AG04450 (cell line): ENCODE results near the gene COL4A3. TPM values are rescaled to one million over a fixed set of nuclear protein-coding genes. Genes with fewer than 3 reads are reported as not detected.

Experiments used
- CTCF ChIA-PET: fragments of 300-600, 350-600 bp; formaldehyde crosslinking; extraction: SDS; loops from one replicate; lab custom pipeline; 2022; ENCODE audit warnings: antibody characterized with exemption, inconsistent platforms; lab: Charles Lee
- POLR2A ChIA-PET: fragments of 350-600 bp; formaldehyde crosslinking; extraction: SDS; loops from one replicate; lab custom pipeline; 2021; ENCODE audit warnings: antibody characterized with exemption, inconsistent platforms; lab: Yijun Ruan, JAX
- DNase-seq: peaks from one replicate; pipeline ENCODE4 v3.0.0-alpha.2; 2011; ENCODE audit warnings: low read depth, low spot score
- H3K27ac ChIP-seq: one replicate; pipeline ENCODE4 v1.5.1; 2012; ENCODE audit warnings: low read depth, low read length, control low read depth
- H3K27me3 ChIP-seq: one replicate; pipeline ENCODE4 v1.6.0; 2012; ENCODE audit warnings: low read length; ENCODE audit not compliant: control insufficient read depth, insufficient read depth
- H3K4me3 ChIP-seq: 2 replicates; pipeline ENCODE4 v1.5.1; 2011; ENCODE audit warnings: mild to moderate bottlenecking, low read depth, low read length, control low read depth
- H3K9me3 ChIP-seq: 2 replicates; pipeline ENCODE4 v1.5.1; 2012; ENCODE audit warnings: low read length; ENCODE audit not compliant: control insufficient read depth, insufficient read depth
- polyA plus RNA-seq: library from polyadenylated mRNA; depleted of rRNA; stranded (reverse); fragments of >200 nt; gene quantifications from 2 replicates; pipeline ENCODE4 v1.2.3, GENCODE V29; 2011
- TF ChIP-seq, protein P1 (sequence below): IDR thresholded peaks from 2 replicates; pipeline ENCODE4 v1.5.1; 2011; ENCODE audit warnings: low read depth, low read length, control low read depth, inconsistent platforms

The COL4A3 gene
- polyA plus RNA-seq, 1 experiment, result 0.07 TPM

DNA sequence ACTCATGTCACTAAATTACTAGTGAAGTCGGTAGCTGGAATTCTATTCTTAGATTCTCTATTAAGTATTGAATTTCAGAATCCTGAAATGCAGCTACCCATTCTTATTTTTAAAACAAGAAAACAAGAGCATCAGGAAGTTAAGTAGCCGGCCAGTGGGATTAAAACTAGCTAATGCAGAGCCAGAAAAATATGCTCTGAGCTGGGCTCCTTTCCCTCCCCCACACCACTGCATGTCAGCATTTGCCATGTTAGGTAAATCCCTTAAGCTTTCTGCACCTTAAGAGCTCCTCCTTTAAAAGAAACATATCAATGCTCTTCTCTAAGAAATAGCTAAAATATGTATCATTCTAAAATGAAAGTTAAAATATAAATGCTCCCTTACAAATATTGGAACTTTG lies 88.4 kb downstream of the COL4A3 start:
- ChIA-PET POLR2A (no interaction called here), CTCF (interaction anchor here (6.0 kb wide), 1 partner anchor 14 kb away, joined by 60 read pairs; no protein-coding TSS in a partner anchor)
- no peak for DNase-seq
- H3K27me3 ChIP-seq, result no peaks in the 10 kb centered on the region
- no peak overlapping the region for H3K27ac ChIP-seq
- H3K9me3 ChIP-seq, result no peaks in the 10 kb centered on the region
- no peak overlapping the region for H3K4me3 ChIP-seq
- TF ChIP-seq, protein P1, sequence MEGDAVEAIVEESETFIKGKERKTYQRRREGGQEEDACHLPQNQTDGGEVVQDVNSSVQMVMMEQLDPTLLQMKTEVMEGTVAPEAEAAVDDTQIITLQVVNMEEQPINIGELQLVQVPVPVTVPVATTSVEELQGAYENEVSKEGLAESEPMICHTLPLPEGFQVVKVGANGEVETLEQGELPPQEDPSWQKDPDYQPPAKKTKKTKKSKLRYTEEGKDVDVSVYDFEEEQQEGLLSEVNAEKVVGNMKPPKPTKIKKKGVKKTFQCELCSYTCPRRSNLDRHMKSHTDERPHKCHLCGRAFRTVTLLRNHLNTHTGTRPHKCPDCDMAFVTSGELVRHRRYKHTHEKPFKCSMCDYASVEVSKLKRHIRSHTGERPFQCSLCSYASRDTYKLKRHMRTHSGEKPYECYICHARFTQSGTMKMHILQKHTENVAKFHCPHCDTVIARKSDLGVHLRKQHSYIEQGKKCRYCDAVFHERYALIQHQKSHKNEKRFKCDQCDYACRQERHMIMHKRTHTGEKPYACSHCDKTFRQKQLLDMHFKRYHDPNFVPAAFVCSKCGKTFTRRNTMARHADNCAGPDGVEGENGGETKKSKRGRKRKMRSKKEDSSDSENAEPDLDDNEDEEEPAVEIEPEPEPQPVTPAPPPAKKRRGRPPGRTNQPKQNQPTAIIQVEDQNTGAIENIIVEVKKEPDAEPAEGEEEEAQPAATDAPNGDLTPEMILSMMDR, result no peak

DNA sequence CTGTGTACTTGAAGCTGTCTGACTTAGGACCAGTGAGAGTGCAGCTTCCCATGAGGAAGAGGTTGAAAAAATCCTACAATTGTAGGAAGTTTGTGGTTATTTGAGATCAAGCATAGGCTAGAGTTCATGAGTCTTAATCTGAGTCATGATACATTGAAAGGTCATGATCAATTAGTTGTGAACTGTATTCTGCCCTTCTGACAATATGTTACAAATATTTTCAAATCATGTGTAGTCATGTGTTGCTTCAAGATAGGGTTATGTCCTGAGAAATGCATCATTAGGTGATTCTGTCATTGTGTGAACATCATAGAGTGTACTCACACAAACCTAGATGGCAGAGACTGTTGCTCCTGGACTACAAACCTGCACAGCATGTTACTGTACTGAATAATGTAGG lies 92.2 kb downstream of the COL4A3 start:
- TF ChIP-seq, protein P1, result no peak
- Histone ChIP-seq H3K27me3 (no peaks in the 10 kb centered on the region), H3K9me3 (no peaks in the 10 kb centered on the region), H3K4me3 (no peak overlapping the region), H3K27ac (no peak overlapping the region)
- no peak for DNase-seq
- CTCF ChIA-PET, result interaction anchor here (6.0 kb wide), 1 partner anchor 18 kb away, joined by 60 read pairs; no protein-coding TSS in a partner anchor
- POLR2A ChIA-PET, result no interaction called here

DNA sequence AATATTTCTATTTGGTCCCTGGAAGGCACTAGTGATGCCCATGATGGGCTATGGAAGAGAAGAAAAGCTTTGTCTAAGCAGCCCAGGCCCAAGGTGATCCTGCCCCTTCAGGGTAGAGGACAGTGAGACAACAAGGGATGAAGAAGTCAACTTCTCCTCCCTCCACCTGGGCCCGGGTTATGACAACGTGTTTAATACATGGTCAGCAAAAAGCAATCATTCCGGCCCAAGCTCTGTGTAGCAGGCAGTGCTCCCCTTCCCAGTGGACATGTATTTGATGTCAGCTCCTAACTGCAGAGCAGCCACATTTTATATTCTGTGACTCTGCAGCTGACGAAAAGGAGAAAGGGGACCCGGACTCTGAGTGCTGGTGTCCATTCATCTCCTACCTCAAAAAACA lies 93.4 kb downstream of the COL4A3 start:
- ChIA-PET CTCF (no interaction called here), POLR2A (no interaction called here)
- Histone ChIP-seq H3K4me3 (no peak overlapping the region), H3K9me3 (no peaks in the 10 kb centered on the region), H3K27me3 (no peaks in the 10 kb centered on the region), H3K27ac (no peak overlapping the region)
- TF ChIP-seq, protein P1, result no peak
- no peak for DNase-seq

DNA sequence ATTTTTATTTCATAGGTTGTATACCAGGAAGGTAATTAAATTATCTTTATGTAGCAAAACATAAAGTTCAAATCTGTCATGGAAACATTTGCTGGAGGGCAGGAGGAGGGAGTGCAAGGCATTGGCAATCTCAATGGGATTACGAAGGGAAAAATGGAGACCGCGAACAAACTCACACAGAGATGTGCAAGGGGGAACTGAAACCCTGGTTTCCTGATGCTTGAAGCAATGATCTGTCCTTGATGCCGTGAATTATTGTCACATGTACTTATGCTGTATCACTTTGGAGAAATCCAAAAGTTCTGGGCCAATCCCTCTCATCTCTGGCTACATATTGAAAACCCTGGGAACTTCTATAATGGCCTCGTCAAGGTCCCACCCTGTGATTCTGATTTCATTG lies 95.6 kb downstream of the COL4A3 start:
- ChIA-PET POLR2A (no interaction called here), CTCF (no interaction called here)
- Histone ChIP-seq H3K27ac (no peak overlapping the region), H3K4me3 (no peak overlapping the region), H3K9me3 (no peaks in the 10 kb centered on the region), H3K27me3 (no peaks in the 10 kb centered on the region)
- DNase-seq, result no peak
- TF ChIP-seq, protein P1, result no peak

DNA sequence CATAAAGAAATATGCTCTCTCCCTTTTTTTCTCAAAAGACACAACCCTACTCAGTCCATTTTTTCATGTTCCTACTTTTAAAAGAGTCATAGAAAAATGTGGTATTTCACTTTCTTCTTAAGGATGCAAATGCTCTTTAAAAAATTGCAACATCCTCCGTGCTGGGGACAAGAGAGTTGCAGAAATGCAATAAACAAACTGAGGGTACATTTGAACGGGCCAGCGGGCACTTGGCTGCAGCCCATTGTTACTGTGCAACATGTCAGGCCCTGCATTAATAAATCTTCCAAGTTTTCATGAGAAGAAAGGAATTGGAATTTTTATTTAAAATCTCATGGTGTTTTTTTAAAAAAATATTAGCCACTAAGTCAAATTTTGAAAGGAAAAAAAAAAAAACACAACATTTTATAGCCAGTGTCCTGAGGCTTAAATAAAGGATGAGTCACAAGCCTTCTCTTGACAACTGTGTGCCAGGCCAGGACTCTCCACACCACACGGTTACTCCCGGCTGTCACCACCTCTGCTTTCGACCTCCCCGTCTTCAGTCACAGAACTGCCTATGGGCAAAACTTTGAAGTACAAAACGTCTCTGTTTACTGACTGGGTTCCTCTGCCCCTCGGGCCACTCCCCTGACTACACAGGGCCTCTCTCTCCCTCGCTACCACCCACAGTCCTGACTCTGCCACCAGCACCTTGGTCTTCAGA lies 103.1 kb downstream of the COL4A3 start:
- no peak for DNase-seq
- H3K27ac ChIP-seq, result no peak overlapping the region
- H3K9me3 ChIP-seq, result no peaks in the 10 kb centered on the region
- POLR2A ChIA-PET, result no interaction called here
- H3K4me3 ChIP-seq, result no peak overlapping the region
- CTCF ChIA-PET, result interaction anchor here (1.7 kb wide), 1 partner anchor 29 kb away, joined by 8 read pairs; no protein-coding TSS in a partner anchor
- H3K27me3 ChIP-seq, result no peaks in the 10 kb centered on the region
- TF ChIP-seq, protein P1, result no peak
